ENCODE results near the gene ATP6V0C. TPM values are rescaled to one million over a fixed set of nuclear protein-coding genes. Genes with fewer than 3 reads are reported as not detected.

Gene ATP6V0C
- total RNA-seq, 1 donor from 2014 or later = 157 TPM

DNA sequence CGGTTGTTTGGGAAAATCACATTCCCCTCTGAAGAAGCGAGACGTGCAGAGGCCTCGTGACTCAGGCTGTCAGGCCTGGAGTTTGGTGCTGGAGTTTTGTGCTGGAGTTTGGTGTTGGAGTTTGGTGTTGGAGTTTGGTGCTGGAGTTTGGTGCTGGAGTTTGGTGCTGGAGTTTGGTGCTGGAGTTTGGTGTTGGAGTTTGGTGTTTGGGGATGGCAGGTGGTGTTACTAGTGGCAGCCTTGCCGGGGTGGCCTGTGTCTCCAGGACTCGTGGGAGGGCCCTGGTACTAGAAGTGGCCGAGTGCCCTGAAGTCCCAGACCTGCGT, 26.3 kb upstream of the ATP6V0C start:
- Mint-ChIP-seq H3K36me3 (ENCODE audit: low read depth, unreplicated experiment) (no peaks in the 10 kb centered on the region), H3K27me3 (ENCODE audit: unreplicated experiment) (peaks cover 11% of the 10 kb centered on the region), H3K27ac (ENCODE audit: unreplicated experiment) (no peak overlapping the region), H3K4me1 (ENCODE audit: unreplicated experiment) (peaks cover 10% of the 10 kb centered on the region), H3K9me3 (ENCODE audit: unreplicated experiment) (no peaks in the 10 kb centered on the region), H3K4me3 (ENCODE audit: unreplicated experiment) (no peak overlapping the region)
- no peak for DNase-seq (ENCODE audit: low spot score)
- TF ChIP-seq CTCF (IDR thresholded peaks at IDR 0.05; ENCODE audit: unreplicated experiment) = no peak

GRCh38 chr16:2487903-2488531, 25.7 kb upstream of the ATP6V0C start:
- Mint-ChIP-seq H3K4me3 (ENCODE audit: unreplicated experiment) (no peak overlapping the region), H3K27me3 (ENCODE audit: unreplicated experiment) (peaks cover 11% of the 10 kb centered on the region), H3K36me3 (ENCODE audit: low read depth, unreplicated experiment) (no peaks in the 10 kb centered on the region), H3K4me1 (ENCODE audit: unreplicated experiment) (peaks cover 10% of the 10 kb centered on the region), H3K9me3 (ENCODE audit: unreplicated experiment) (no peaks in the 10 kb centered on the region), H3K27ac (ENCODE audit: unreplicated experiment) (no peak overlapping the region)
- no peak for DNase-seq (ENCODE audit: low spot score)
- TF ChIP-seq CTCF (IDR thresholded peaks at IDR 0.05; ENCODE audit: unreplicated experiment) = no peak

GRCh38 chr16:2489581-2489980, 24.2 kb upstream of the ATP6V0C start:
- no peak for DNase-seq (ENCODE audit: low spot score)
- Mint-ChIP-seq H3K36me3 (ENCODE audit: low read depth, unreplicated experiment) (no peaks in the 10 kb centered on the region), H3K27me3 (ENCODE audit: unreplicated experiment) (peaks cover 4% of the 10 kb centered on the region), H3K27ac (ENCODE audit: unreplicated experiment) (no peak overlapping the region), H3K9me3 (ENCODE audit: unreplicated experiment) (no peaks in the 10 kb centered on the region), H3K4me1 (ENCODE audit: unreplicated experiment) (peaks cover 10% of the 10 kb centered on the region), H3K4me3 (ENCODE audit: unreplicated experiment) (no peak overlapping the region)
- no peak for TF ChIP-seq CTCF (IDR thresholded peaks at IDR 0.05; ENCODE audit: unreplicated experiment)

- no peak overlapping the region for H3K4me3 Mint-ChIP-seq (ENCODE audit: unreplicated experiment)
- TF ChIP-seq CTCF (IDR thresholded peaks at IDR 0.05; ENCODE audit: unreplicated experiment) = no peak
- peaks cover 2% of the 10 kb centered on the region for H3K27me3 Mint-ChIP-seq (ENCODE audit: unreplicated experiment)
- DNase-seq (ENCODE audit: low spot score) = no peak
- no peaks in the 10 kb centered on the region for H3K9me3 Mint-ChIP-seq (ENCODE audit: unreplicated experiment)
- peaks cover 10% of the 10 kb centered on the region for H3K4me1 Mint-ChIP-seq (ENCODE audit: unreplicated experiment)
- H3K36me3 Mint-ChIP-seq (ENCODE audit: low read depth, unreplicated experiment) = no peaks in the 10 kb centered on the region
- no peak overlapping the region for H3K27ac Mint-ChIP-seq (ENCODE audit: unreplicated experiment)
Measured at GRCh38 chr16:2490190-2491105, 23.3 kb upstream of the ATP6V0C start.

DNA sequence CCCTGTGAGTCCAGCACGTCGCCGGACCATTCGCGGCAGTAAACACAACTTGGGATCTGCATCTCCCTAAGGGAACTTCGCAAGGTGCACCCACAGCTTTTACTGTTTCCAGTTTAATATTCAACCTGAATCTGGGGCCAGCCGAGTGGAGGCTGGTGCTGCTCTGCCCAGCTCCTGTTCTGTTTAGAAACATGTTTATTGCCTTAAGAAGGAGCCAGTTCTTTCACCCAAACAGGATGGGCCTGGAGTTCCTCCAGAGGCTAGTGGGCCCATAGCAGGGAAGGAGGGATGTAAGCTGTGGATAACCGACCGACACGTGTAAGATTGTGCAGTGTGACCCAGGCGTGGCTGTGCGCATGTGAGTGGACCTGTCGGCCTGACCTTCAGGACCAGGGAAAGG, 21.5 kb upstream of the ATP6V0C start:
- peaks cover under 1% of the 10 kb centered on the region for H3K36me3 Mint-ChIP-seq (ENCODE audit: low read depth, unreplicated experiment)
- no peak for TF ChIP-seq CTCF (IDR thresholded peaks at IDR 0.05; ENCODE audit: unreplicated experiment)
- H3K4me3 Mint-ChIP-seq (ENCODE audit: unreplicated experiment) = no peak overlapping the region

More for the DNA sequence above, 21.5 kb upstream of the ATP6V0C start:
- H3K4me1 Mint-ChIP-seq (ENCODE audit: unreplicated experiment) = peaks cover 3% of the 10 kb centered on the region
- no peak overlapping the region for H3K27ac Mint-ChIP-seq (ENCODE audit: unreplicated experiment)
- peaks cover 2% of the 10 kb centered on the region for H3K27me3 Mint-ChIP-seq (ENCODE audit: unreplicated experiment)
- no peak for DNase-seq (ENCODE audit: low spot score)
- H3K9me3 Mint-ChIP-seq (ENCODE audit: unreplicated experiment) = no peaks in the 10 kb centered on the region

Measured in endothelial cell (in vitro differentiated cells).